Motor neuron (in vitro differentiated cells): ENCODE results near the gene PTGER2. TPM values are rescaled to one million over a fixed set of nuclear protein-coding genes. Genes with fewer than 3 reads are reported as not detected.
A peak's percentile ranks its signal among the peaks of the same experiment; 100 is the strongest.

Experiments used
- ATAC-seq, 8 experiments: fragments of 200-7000 bp; cut with Tn5 transposase; replicated peaks in 6 of 8; 2 replicates each; pipeline ENCODE4 v1.8.0; 2021; ENCODE audit warnings: mild to moderate bottlenecking in 8 of 8, moderate library complexity in 8 of 8
- H3K27ac ChIP-seq, 2 donors: fragments of 250-450 bp; sonication (Bioruptor Pico); 2 replicates each; pipeline ENCODE4 v1.9.0; 2021; ENCODE audit warnings: antibody characterized with exemption in 2 of 2, mild to moderate bottlenecking in 2 of 2, moderate library complexity in 1 of 2
- H3K4me1 ChIP-seq, 2 donors: fragments of 250-450 bp; sonication (Bioruptor Pico); replicated peaks in 1 of 2; 2 replicates each; pipeline ENCODE4 v1.6.1; 2021; ENCODE audit warnings: antibody characterized with exemption in 2 of 2, mild to moderate bottlenecking in 2 of 2, moderate library complexity in 1 of 2
- H3K4me3 ChIP-seq, 5 donors: fragments of 250-450 bp; sonication (Bioruptor Pico); 2 replicates each; pipeline ENCODE4 v1.9.0; 2021; ENCODE audit warnings: antibody characterized with exemption in 5 of 5, mild to moderate bottlenecking in 5 of 5, moderate library complexity in 4 of 5
- WGBS, 10 experiments: fragments of 450-650 bp; shearing (Covaris generic); methylation state at CpG; one replicate each; pipeline ENCODE4 v1.0.0; 2022; 5-methylcytosine and 5-hydroxymethylcytosine counted together
- in situ Hi-C, 9 experiments: fragments of 400-800 bp; cut with MboI; loops; one replicate each; pipeline ENCODE4 v1.15.0; 2021; ENCODE audit warnings: low sequenced_read_pairs in 9 of 9, low pct_unique_long_range_greater_than_20kb in 2 of 9; ENCODE audit not compliant: unreplicated experiment in 9 of 9
- total RNA-seq, 8 experiments: library from RNA; unstranded; fragments of 300-600 nt; gene quantifications; 2 replicates each; pipeline versions ENCODE4 v1.2.3 to v1.2.4, GENCODE V29; 2022

The PTGER2 gene, protein sequence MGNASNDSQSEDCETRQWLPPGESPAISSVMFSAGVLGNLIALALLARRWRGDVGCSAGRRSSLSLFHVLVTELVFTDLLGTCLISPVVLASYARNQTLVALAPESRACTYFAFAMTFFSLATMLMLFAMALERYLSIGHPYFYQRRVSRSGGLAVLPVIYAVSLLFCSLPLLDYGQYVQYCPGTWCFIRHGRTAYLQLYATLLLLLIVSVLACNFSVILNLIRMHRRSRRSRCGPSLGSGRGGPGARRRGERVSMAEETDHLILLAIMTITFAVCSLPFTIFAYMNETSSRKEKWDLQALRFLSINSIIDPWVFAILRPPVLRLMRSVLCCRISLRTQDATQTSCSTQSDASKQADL
- total RNA-seq, result 1 to 10 TPM in 2 of 8 experiments, under 1 TPM in 5, not detected in 1; 0.14 to 6.3 (median 0.36) TPM

GRCh38 chr14:52313903-52314594 is at the start of gene PTGER2:
Gene PTGER2, plus strand, starts transcription at chr14:52314312. Its CDS starts 237 bp downstream, at chr14:52314549.
- H3K4me3 ChIP-seq, result peak within 1 kb of the TSS; percentile 31 to 37 (median 34)
- ATAC-seq, result peak; percentile 89 to 96 (median 92)
- in situ Hi-C loops, result loop anchor here in 1 of 9 experiments (25.0 kb wide), 1 partner anchor 373 kb away; the partner anchor contains the start of gene ERO1A
- WGBS, 10 experiments, result 0 to 27% (median 0%) methylated on average over 2 to 22 of the region's 73 CpGs; no CpG with 5 or more reads in 6 of the 10 experiments
- H3K4me1 ChIP-seq, result no peaks in the 10 kb centered on the region
- no peak within 1 kb of the TSS for H3K27ac ChIP-seq

GRCh38 chr14:52265253-52265652 is 48.9 kb upstream of the PTGER2 start:
- in situ Hi-C loops, result loop anchor here in 1 of 9 experiments (25.0 kb wide), 2 partner anchors 128 to 228 kb away; no protein-coding TSS in a partner anchor

GRCh38 chr14:52266179-52266578 is 47.9 kb upstream of the PTGER2 start:
- in situ Hi-C loops, result loop anchor here in 1 of 9 experiments (25.0 kb wide), 2 partner anchors 129 to 229 kb away; no protein-coding TSS in a partner anchor
- no peak for ATAC-seq
- H3K4me3 ChIP-seq, result no peak overlapping the region
- WGBS, 10 experiments, result 20 to 86% (median 56%) methylated on average over 1 to 3 of the region's 3 CpGs; no CpG with 5 or more reads in 4 of the 10 experiments
- no peak overlapping the region for H3K27ac ChIP-seq
- peaks cover 0 to 5% of the 10 kb centered on the region in 2 donors for H3K4me1 ChIP-seq

More at GRCh38 chr14:52265253-52265652, 48.9 kb upstream of the PTGER2 start:
- H3K4me3 ChIP-seq, result no peak overlapping the region
- 0 to 100% (median 64%) methylated on average over 1 to 5 of the region's 5 CpGs; no CpG with 5 or more reads in 2 of the 10 experiments for WGBS, 10 experiments
- H3K27ac ChIP-seq, result no peak overlapping the region
- peaks cover 0 to 5% of the 10 kb centered on the region in 2 donors for H3K4me1 ChIP-seq
- no peak for ATAC-seq

- ATAC-seq, result no peak
- in situ Hi-C loops, result loop anchor here in 1 of 9 experiments (25.0 kb wide), 2 partner anchors 129 to 229 kb away; no protein-coding TSS in a partner anchor
- peaks cover 0 to 5% of the 10 kb centered on the region in 2 donors for H3K4me1 ChIP-seq
- no peak overlapping the region for H3K27ac ChIP-seq
- H3K4me3 ChIP-seq, result no peak overlapping the region
- 30 to 90% (median 66%) methylated on average over 1 to 4 of the region's 5 CpGs; no CpG with 5 or more reads in 4 of the 10 experiments for WGBS, 10 experiments
These were observed 47.3 kb upstream of the PTGER2 start for GRCh38 chr14:52266782-52267181.

- peak in 6 of 8 experiments; percentile 6 to 66 (median 36) for ATAC-seq
- Histone ChIP-seq H3K4me1 (peaks cover 0 to 5% of the 10 kb centered on the region in 2 donors), H3K27ac (no peak within 1 kb of the TSS), H3K4me3 (peak within 1 kb of the TSS; percentile 12 to 22 (median 16))
- in situ Hi-C loops, result loop anchor here in 1 of 9 experiments (25.0 kb wide), 2 partner anchors 130 to 230 kb away; no protein-coding TSS in a partner anchor
- WGBS, 10 experiments, result 0 to 13% (median 7%) methylated on average over 3 to 15 of the region's 63 CpGs; no CpG with 5 or more reads in 6 of the 10 experiments
These were observed 46.4 kb upstream of the PTGER2 start, which contains the start of gene PTGDR for GRCh38 chr14:52267501-52268278. Gene PTGDR, plus strand, starts transcription at chr14:52267698. Its CDS starts 117 bp downstream, at chr14:52267815.

DNA sequence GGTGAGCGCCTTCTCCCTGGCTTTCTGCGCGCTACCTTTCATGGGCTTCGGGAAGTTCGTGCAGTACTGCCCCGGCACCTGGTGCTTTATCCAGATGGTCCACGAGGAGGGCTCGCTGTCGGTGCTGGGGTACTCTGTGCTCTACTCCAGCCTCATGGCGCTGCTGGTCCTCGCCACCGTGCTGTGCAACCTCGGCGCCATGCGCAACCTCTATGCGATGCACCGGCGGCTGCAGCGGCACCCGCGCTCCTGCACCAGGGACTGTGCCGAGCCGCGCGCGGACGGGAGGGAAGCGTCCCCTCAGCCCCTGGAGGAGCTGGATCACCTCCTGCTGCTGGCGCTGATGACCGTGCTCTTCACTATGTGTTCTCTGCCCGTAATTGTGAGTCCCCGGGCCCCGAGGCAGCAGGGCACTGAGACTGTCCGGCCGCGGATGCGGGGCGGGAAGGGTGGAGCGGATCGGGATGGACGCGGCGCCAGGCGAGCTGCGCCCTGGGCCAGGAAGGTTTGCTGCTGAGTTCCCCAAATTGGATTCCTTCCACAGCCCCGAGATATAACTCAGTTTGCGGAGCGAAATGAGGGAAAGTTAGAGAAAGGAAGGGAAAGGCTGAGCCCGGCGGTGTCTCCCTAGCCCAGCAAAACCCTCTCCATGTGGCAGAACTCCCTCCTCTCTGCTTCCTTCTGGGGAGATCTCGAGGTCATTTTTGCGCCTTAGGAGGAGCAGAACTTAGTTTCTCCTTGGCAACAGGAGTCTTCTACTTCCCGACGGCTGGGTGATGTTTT is 45.6 kb upstream of the PTGER2 start:
- 0 to 17% (median 0%) methylated on average over 1 to 19 of the region's 54 CpGs; no CpG with 5 or more reads in 1 of the 10 experiments for WGBS, 10 experiments
- ATAC-seq, result peak in 4 of 8 experiments; percentile 14 to 67 (median 34)
- no peak overlapping the region for H3K27ac ChIP-seq
- peaks cover 0 to 5% of the 10 kb centered on the region in 2 donors for H3K4me1 ChIP-seq
- peak overlapping the region in 3 of 5 donors; percentile 14 to 19 (median 16) for H3K4me3 ChIP-seq
- in situ Hi-C loops, result loop anchor here in 1 of 9 experiments (25.0 kb wide), 2 partner anchors 131 to 231 kb away; no protein-coding TSS in a partner anchor

GRCh38 chr14:52269100-52269499 is 45.0 kb upstream of the PTGER2 start:
- in situ Hi-C loops, result loop anchor here in 1 of 9 experiments (25.0 kb wide), 2 partner anchors 132 to 232 kb away; no protein-coding TSS in a partner anchor
- no peak overlapping the region for H3K27ac ChIP-seq
- WGBS, 10 experiments, result 20 to 100% (median 75%) methylated on average over 1 to 17 of the region's 17 CpGs; no CpG with 5 or more reads in 1 of the 10 experiments
- H3K4me3 ChIP-seq, result no peak overlapping the region
- no peak for ATAC-seq
- H3K4me1 ChIP-seq, result peaks cover 0 to 5% of the 10 kb centered on the region in 2 donors

DNA sequence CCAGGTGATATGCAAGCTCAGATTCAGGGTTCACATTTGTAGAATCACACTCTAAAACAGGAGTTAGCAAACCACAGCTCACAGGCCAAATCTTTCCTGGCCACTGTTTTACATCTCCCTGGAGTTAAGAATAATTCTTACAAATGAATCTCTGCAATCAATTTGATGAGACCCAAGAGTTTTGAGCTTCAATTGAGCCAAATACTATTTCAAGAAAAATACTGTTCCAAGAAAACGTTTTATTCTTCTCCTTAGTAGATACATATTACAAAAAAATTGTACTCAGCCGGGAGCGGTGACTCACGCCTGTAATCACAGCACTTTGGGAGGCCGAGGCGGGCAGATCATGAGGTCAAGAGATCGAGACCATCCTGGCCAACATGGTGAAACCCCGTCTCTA is 44.1 kb upstream of the PTGER2 start:
- ATAC-seq, result no peak
- WGBS, 10 experiments, result 0 to 81% (median 46%) methylated on average over 1 to 7 of the region's 8 CpGs; no CpG with 5 or more reads in 2 of the 10 experiments

DNA sequence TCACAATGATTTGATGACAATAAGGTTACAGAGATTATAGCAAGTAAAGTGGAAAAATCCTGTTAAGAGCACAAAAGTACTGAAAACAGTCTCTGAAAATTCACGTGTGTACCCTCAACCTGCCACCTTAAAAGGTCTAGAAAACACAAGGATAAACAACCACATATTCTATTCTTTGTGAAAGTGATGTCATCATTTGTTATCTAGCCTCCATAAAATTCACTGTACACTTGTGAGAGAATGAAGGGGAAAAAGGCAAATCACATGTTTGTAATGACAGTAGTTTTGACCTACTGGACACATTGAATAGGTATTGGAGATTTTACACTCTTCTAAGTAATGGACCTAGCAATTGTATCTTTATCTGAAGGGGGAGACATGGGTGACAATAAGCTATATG is 42.6 kb upstream of the PTGER2 start:
- H3K4me1 ChIP-seq, result peaks cover 0 to 5% of the 10 kb centered on the region in 2 donors
- no peak for ATAC-seq
- H3K4me3 ChIP-seq, result no peak overlapping the region
- WGBS, 10 experiments, result 22 to 100% (median 75%) methylated on average over 1 of the region's 1 CpG; no CpG with 5 or more reads in 1 of the 10 experiments
- in situ Hi-C loops, result loop anchor here in 1 of 9 experiments (25.0 kb wide), 2 partner anchors 134 to 234 kb away; no protein-coding TSS in a partner anchor
- H3K27ac ChIP-seq, result no peak overlapping the region

More for the DNA sequence above, 44.1 kb upstream of the PTGER2 start:
- Histone ChIP-seq H3K27ac (no peak overlapping the region), H3K4me3 (no peak overlapping the region), H3K4me1 (peaks cover 0 to 5% of the 10 kb centered on the region in 2 donors)
- in situ Hi-C loops, result loop anchor here in 1 of 9 experiments (25.0 kb wide), 2 partner anchors 133 to 233 kb away; no protein-coding TSS in a partner anchor

DNA sequence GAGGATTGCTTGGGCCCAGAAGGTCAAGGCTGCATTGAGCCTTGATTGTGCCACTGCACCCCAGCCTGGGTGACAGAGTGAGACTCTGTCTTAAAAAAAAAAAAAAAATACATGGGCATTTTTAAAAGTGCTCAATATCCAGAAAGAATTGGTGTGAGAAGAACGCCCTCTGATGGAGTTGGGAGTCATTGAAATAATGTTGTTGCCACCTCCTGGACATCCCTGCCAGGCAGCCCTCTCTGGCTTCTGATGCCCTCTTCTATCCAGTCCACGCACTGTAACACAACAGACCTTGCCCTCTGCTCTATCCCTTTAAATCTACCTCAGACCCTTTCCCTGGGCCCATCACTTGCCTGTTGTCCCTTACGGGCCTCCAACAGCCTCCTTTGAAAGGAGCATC is 41.7 kb upstream of the PTGER2 start:
- H3K27ac ChIP-seq, result no peak overlapping the region
- no peak overlapping the region for H3K4me3 ChIP-seq
- WGBS, 10 experiments, result 0 to 63% (median 18%) methylated on average over 1 to 2 of the region's 3 CpGs; no CpG with 5 or more reads in 2 of the 10 experiments
- H3K4me1 ChIP-seq, result peaks cover 0 to 5% of the 10 kb centered on the region in 2 donors
- ATAC-seq, result peak in 3 of 8 experiments; percentile 39 to 68 (median 49)
- in situ Hi-C loops, result loop anchor here in 1 of 9 experiments (25.0 kb wide), 2 partner anchors 135 to 235 kb away; no protein-coding TSS in a partner anchor

DNA sequence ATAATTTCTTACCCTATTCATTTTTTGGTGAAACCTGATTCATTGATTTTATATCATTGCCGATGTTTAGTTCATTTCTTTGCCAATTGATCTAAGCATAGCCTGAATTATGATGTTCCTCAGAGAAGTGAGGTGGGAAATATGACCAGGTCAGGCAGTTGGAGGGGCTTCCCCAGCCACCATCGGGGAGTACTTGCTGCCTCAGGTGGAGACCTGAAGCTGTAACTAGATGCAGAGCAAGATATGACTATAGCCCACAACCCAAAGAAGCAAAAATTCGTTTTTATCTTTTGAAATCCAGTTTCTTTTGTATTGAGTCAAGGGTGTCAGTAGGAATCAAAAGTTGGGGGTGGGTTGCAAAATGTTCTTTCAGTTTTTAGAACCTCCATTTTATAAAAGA is 38.7 kb upstream of the PTGER2 start:
- 28 to 100% (median 61%) methylated on average over 1 to 3 of the region's 3 CpGs for WGBS, 10 experiments

More for the DNA sequence above, 38.7 kb upstream of the PTGER2 start:
- no peaks in the 10 kb centered on the region for H3K4me1 ChIP-seq
- in situ Hi-C loops, result loop anchor here in 1 of 9 experiments (25.0 kb wide), 1 partner anchor 187 kb away; no protein-coding TSS in a partner anchor
- H3K4me3 ChIP-seq, result no peak overlapping the region
- no peak for ATAC-seq
- H3K27ac ChIP-seq, result no peak overlapping the region
